ENCODE results near the gene ARHGAP28.

ARHGAP28 gene, protein sequence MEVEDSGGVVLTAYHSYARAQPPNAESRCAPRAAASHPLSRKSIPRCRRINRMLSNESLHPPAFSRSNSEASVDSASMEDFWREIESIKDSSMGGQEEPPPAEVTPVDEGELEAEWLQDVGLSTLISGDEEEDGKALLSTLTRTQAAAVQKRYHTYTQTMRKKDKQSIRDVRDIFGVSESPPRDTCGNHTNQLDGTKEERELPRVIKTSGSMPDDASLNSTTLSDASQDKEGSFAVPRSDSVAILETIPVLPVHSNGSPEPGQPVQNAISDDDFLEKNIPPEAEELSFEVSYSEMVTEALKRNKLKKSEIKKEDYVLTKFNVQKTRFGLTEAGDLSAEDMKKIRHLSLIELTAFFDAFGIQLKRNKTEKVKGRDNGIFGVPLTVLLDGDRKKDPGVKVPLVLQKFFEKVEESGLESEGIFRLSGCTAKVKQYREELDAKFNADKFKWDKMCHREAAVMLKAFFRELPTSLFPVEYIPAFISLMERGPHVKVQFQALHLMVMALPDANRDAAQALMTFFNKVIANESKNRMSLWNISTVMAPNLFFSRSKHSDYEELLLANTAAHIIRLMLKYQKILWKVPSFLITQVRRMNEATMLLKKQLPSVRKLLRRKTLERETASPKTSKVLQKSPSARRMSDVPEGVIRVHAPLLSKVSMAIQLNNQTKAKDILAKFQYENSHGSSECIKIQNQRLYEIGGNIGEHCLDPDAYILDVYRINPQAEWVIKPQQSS

DNA sequence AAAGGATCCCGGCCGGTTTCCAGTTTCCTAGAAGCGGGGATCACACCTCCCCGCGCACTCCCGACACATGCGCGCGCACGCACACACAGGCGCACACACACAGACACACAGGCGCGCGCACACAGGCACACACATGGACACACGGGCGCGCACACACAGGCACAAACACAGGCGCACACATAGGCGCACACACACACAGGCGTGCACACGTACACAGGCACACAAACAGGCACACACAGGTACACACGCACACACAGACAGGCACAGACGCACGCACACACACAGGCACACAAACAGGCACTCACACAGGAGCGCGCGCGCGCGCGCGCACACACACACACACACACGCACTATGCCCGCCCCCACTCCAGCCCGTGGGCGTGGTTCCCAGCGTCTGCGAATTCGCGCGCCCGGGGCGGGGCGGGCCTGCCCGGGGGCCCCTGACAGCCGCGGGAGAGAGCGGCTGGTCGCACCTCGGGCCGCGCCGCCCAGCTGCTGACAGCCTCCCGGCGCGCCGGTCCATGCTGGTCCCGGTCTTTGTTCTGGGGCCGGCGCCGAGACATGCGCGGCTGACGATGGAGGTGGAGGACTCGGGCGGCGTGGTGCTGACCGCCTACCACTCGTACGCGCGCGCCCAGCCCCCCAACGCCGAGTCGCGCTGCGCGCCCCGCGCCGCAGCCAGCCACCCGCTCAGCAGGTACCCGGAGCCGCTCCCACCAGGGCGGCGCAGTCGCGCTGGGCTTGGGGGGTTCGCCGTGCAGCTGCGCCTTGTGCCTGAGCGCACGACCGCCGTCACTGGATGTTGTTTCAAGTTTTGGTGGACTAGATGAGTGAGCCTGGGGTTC is at the start of gene ARHGAP28:
TSS of gene ARHGAP28 (plus strand) at position 470 of the 845 bp plus-strand sequence. CDS start at position 576, 106 bp downstream.
- DNase-seq (ENCODE audit: low read depth in 2 of 2), result peak in 1 of 2 donors; percentile 1

- DNase-seq (ENCODE audit: low read depth in 2 of 2), result no peak
Measured at GRCh38 chr18:6681331-6681875, 48.1 kb upstream of the ARHGAP28 start.

- DNase-seq (ENCODE audit: low read depth in 2 of 2), result no peak
Measured at GRCh38 chr18:6682437-6683111, 46.9 kb upstream of the ARHGAP28 start.

DNA sequence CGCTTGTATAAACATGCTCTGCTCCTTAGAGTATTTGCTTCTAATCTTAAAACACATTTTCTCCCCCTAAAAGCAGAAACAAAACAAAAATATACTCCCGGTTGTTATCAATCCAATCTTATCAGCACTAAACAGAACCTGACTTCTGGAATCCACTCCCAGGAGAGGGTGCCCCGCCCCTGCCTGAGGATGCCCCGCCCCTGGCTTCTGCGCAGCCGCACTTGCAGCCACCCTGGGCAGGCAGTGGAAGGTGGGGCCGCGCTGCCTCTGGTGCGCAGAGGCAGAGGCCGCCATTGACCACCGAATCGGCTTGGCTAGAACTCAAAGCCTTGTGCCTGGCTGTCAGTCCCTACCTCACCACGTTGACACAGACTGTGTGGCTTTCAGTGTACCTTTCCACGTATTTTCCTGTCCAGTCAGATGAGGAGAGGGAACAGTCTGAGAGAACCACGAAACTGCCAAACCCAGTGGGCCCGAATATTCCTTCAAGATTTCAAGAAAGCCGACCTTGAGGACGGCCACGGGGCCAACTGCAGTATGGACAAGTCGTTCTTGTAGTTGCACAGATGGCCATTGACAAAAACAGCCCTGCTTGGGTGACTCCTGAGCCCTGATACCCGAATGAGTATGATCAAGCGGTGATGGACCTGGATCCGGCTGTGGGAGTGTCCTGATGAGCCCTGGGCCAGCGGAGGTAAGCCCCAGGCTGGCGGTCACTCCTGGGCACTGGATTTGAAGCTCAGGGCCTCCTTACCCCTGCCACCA is 46.2 kb upstream of the ARHGAP28 start:
- DNase-seq (ENCODE audit: low read depth in 2 of 2), result no peak

- DNase-seq (ENCODE audit: low read depth in 2 of 2), result no peak
Measured at GRCh38 chr18:6687676-6688075, 41.8 kb upstream of the ARHGAP28 start.

DNA sequence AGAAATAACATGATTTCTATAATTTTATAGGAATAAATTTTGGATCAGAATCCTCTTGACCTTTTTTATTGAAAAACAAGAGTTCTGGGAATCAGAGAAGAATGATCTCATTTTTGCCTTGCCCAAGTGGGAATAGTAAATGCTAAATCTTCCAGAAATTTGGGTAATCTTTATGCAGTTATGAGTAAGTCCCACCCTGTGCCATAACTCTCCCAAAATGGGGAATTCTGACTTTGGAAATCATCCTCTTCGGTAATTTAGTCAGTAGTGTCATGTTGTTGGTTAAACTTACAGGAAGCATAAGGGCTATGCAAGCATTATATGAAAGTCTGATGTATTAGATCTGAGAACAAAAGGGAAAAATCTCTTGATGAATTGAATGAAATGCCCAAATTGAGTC is 20.6 kb upstream of the ARHGAP28 start:
- DNase-seq (ENCODE audit: low read depth in 2 of 2), result no peak

- no peak for DNase-seq (ENCODE audit: low read depth in 2 of 2)
Measured at GRCh38 chr18:6711467-6711866, 18.0 kb upstream of the ARHGAP28 start.

DNA sequence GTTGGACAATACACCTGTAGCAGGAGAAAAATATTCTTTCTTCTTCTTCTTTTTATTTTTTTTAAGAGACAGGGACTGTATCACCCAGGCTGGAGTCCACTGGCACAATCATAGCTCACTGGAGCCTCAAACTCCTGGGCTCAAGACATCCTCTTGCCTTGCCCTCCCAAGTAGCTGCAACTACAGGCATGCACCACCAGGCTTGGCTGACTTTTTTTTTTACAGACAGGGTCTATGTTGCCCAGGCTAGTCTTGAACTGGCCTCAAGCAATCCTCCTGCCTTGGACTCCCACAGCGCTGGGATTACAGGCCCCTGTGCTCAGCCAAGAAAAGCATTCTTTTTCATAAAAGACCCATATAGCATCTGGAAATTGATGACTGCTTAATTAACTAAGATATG is 17.1 kb upstream of the ARHGAP28 start:
- no peak for DNase-seq (ENCODE audit: low read depth in 2 of 2)

DNA sequence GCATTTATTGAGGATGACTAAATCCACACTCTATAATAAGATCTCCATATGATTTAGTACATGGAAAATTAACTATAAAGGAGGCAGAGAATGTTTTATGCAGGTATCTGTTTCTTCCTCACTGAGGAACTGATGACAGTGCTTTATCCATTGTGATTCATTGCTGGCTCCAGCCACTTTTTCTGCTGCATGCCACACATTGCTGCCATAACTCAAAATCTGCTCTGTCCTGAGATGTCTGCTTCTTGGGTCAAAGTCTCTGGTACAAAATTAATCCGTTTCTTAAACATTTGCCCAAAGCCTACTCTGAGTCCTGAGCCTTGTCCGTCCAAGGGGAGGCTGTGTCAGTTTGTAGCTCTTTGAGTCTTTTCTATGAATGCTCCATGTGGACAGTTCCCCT is 15.5 kb upstream of the ARHGAP28 start:
- DNase-seq (ENCODE audit: low read depth in 2 of 2), result no peak

DNA sequence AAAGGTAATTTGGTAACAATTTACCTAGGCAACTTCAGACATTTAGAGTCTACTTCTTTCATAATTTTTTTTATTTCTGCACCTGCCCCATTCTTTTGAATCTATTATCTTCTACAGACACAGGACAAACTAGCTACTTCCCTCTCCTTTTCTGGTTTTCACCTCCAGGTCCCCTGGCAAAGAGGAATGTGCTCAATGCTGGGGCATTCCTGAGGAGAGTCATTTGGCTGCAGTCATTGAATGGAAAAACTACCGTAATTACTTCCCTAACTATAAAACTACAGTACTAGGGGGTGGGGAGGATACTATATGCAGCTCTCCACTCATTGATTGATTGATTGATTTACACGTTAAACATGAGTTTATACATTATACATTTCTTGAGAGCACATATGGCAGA is 11.2 kb upstream of the ARHGAP28 start:
- no peak for DNase-seq (ENCODE audit: low read depth in 2 of 2)

DNA sequence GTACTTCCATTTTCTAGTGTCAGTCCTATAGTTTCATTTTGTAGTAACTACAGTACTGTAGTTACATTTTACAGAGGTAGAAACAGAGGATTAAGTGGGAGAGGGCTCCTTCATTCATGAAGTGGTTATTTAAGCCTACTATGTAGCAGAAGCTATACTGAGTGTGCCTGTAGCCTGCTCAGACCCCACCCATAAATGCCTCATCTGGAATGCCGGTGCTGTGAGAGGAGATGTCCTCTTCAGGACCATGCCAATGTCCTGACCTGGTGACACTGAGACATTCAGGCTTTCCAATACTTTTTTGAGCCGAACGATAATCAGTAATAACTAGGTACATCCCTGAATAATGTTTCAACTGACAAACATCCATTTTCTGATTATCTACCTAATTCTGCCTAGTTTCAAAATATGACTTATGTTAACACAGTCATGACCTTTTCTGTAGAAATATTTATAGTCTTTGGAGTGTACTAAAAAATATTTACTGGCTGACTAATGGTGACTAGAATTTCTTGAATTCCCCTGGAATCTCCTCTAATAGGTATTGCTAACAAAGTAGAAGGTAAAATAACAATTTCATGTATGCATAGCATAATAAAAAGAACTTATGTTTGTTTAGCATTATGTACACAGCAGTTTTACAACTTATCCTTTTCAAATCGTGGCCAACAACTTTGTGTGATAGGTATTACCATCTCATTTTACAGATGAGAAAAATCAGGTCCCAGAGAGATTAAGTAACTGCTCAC is 10.2 kb upstream of the ARHGAP28 start:
- DNase-seq (ENCODE audit: low read depth in 2 of 2), result no peak

GRCh38 chr18:6719910-6720683 is 9.4 kb upstream of the ARHGAP28 start:
- no peak for DNase-seq (ENCODE audit: low read depth in 2 of 2)

DNA sequence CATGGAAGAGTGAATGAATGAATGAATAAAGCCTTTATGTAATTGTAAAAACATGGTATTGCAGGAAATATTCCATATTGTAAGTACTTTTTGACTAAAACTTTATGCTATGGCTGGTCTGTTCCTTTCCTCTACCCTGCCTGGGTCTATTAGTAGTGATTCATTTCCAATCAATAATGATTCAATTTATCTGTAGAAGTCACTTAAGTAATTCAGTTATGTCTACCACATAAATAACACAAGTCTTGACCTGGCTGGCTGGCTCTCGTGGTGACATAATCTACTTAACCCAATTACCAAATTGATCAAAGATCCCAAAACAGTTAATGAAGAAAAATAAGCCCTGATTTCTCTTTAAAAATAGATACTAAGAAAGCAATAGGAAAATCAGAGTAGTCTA is 7.8 kb upstream of the ARHGAP28 start:
- no peak for DNase-seq (ENCODE audit: low read depth in 2 of 2)

DNA sequence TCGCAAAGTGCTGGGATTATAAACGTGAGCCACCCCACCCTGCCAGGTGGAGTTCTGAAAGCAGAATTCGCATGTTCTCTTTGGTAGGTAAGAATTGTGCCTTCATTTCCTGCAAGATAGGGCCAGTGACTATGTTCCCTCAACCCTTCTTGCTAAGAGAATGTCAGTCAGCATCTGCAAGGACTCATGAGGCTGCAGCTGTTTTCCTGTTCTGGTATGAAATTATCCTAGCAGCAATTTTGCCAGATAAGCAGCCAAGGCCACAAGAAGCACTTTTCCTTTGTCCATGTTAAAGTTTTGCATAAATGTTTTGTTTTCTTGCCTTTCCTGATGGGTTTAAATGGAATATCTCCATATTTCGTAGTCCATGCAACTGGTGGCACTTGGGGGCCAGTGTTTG is 6.8 kb upstream of the ARHGAP28 start:
- DNase-seq (ENCODE audit: low read depth in 2 of 2), result no peak

DNA sequence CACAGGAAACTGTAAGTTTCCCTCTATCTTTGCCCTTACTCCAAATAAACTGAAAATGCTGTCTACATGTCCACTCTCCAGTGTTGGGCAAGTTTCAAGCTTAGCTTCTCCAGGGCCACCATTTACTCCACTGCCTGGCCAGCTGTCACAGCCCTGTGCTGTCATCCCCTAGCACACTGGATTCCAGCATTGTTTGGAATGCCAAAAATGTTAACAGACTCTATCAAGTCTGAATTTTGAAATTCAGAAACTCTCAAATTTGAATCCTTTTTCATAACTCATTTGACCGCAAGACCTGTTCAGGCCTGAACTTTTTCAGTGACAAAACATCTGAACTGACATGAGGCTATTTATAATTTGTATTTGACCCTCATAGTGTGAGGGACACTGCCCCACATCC is 5.2 kb upstream of the ARHGAP28 start:
- no peak for DNase-seq (ENCODE audit: low read depth in 2 of 2)

GRCh38 chr18:6728331-6728730 is 1.2 kb upstream of the ARHGAP28 start:
- no peak for DNase-seq (ENCODE audit: low read depth in 2 of 2)

DNA sequence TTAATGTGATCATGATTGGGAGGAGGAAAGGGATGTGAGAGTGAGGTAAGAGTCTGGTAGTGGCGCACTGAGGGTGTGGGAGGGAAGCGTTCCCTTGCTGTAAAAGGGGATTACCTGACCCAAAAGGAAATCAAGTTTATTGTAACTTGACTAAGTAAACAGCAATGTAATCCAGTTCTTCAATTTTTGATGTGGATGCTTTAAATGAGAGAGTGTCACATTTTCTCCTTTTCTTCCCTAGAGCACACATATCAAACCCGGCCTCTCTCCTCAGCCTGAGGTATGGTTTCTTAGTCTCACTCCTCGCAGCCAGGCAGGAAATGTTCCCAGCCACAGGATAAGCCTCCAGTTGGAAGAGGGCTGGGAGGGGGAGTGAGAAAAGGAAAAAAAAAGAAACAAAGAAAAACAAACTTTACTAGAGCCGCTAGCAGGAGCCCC is 688 bp upstream of the ARHGAP28 start:
- no peak for DNase-seq (ENCODE audit: low read depth in 2 of 2)

DNA sequence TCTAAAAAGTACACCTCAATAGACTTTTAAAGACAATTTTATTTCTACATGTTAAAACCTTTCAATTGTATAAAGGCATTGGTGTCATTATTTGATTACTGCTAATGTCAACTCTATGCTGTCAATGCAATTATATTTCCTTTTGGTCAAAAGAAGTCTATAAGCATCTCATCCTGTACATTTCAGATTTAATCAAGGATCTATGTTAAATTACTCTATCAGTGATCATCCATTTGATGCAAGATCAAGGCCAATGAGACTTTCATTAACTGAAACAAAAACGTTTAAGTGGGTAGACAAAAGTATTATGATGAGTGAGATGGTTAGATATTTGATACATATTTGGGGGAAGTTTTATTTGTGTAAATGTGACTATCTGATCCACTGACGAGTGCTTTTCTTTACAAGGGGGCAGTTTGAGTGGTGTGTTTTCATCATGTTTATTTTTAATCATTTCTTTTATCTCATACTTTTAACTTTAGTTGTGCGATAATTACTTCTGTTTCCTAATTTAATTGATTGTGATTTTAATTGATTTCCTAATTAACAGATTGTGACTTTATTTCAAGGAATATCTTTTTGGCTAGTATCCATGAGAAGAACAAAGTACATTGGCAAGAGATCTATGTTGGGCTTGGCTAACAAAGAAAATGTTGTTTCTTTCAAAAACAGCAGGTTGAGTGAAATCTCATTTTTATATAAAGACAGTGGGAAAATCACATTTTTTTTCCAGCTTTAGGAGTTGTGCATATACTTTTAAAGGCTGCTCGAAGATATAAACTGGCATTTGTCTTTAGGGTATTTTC is 1.1 kb downstream of the ARHGAP28 start:
- DNase-seq (ENCODE audit: low read depth in 2 of 2), result no peak
